Mucosa of rectum (tissue), 2 donors: ENCODE data around the gene KLF13.

Source experiments
- H3K27ac ChIP-seq, 2 donors: one replicate each; pipeline ENCODE4 v1.7.0; 2013; ENCODE audit warnings: inconsistent platforms in 2 of 2, low read depth in 2 of 2, low read length in 2 of 2
- H3K27me3 ChIP-seq, 2 donors: one replicate each; pipeline ENCODE4 v1.7.0; 2013; ENCODE audit warnings: low read length in 2 of 2; ENCODE audit not compliant: control insufficient read depth in 2 of 2, insufficient read depth in 2 of 2
- H3K36me3 ChIP-seq, 2 donors: one replicate each; pipeline ENCODE4 v1.7.0; 2013; ENCODE audit warnings: low read length in 2 of 2; ENCODE audit not compliant: control insufficient read depth in 2 of 2, insufficient read depth in 2 of 2
- H3K4me1 ChIP-seq, 2 donors: one replicate each; pipeline ENCODE4 v1.7.0; 2013; ENCODE audit warnings: low read length in 2 of 2, mild to moderate bottlenecking in 1 of 2; ENCODE audit not compliant: control insufficient read depth in 2 of 2, insufficient read depth in 2 of 2
- H3K4me3 ChIP-seq, 2 donors: one replicate each; pipeline ENCODE4 v1.7.0; 2013; ENCODE audit warnings: low read length in 2 of 2
- H3K9ac ChIP-seq, 2 donors: one replicate each; pipeline ENCODE4 v1.7.0; 2013; ENCODE audit warnings: low read length in 2 of 2, low read depth in 1 of 2, mild to moderate bottlenecking in 1 of 2
- H3K9me3 ChIP-seq, 2 donors: one replicate each; pipeline ENCODE4 v1.7.0; 2013; ENCODE audit warnings: low read length in 2 of 2; ENCODE audit not compliant: control insufficient read depth in 2 of 2
- donor health status: healthy.
- donor health status: Normal muscosa, but diverticular disease.

The KLF13 gene

GRCh38 chr15:31340047-31340446 lies 13.4 kb downstream of the KLF13 start:
- Histone ChIP-seq H3K4me1 (peaks cover 83 to 88% of the 10 kb centered on the region in 2 donors), H3K27ac (no peak overlapping the region), H3K4me3 (no peak overlapping the region), H3K9ac (peak overlapping the region in 1 of 2 donors; percentile 26), H3K27me3 (no peaks in the 10 kb centered on the region), H3K9me3 (no peaks in the 10 kb centered on the region), H3K36me3 (no peaks in the 10 kb centered on the region)

- Histone ChIP-seq H3K4me3 (no peak overlapping the region), H3K4me1 (peaks cover 85 to 90% of the 10 kb centered on the region in 2 donors), H3K27ac (no peak overlapping the region), H3K27me3 (no peaks in the 10 kb centered on the region), H3K9ac (no peak overlapping the region), H3K9me3 (no peaks in the 10 kb centered on the region), H3K36me3 (no peaks in the 10 kb centered on the region)
These were observed 14.0 kb downstream of the KLF13 start for GRCh38 chr15:31340592-31340991.

- H3K27ac ChIP-seq = no peak overlapping the region
- no peaks in the 10 kb centered on the region for H3K9me3 ChIP-seq
- H3K36me3 ChIP-seq = no peaks in the 10 kb centered on the region
- no peak overlapping the region for H3K4me3 ChIP-seq
- H3K9ac ChIP-seq = no peak overlapping the region
- H3K27me3 ChIP-seq = no peaks in the 10 kb centered on the region
- H3K4me1 ChIP-seq = peaks cover 85 to 91% of the 10 kb centered on the region in 2 donors
These were observed 14.4 kb downstream of the KLF13 start for GRCh38 chr15:31341071-31341470.

- Histone ChIP-seq H3K4me3 (no peak overlapping the region), H3K27ac (peak overlapping the region; percentile 26 to 91), H3K4me1 (peaks cover 84 to 92% of the 10 kb centered on the region in 2 donors), H3K9me3 (no peaks in the 10 kb centered on the region), H3K36me3 (no peaks in the 10 kb centered on the region), H3K27me3 (no peaks in the 10 kb centered on the region), H3K9ac (no peak overlapping the region)
These were observed 15.0 kb downstream of the KLF13 start for GRCh38 chr15:31341496-31342195.

GRCh38 chr15:31342381-31342780 lies 15.7 kb downstream of the KLF13 start:
- H3K9me3 ChIP-seq = no peaks in the 10 kb centered on the region
- H3K36me3 ChIP-seq = no peaks in the 10 kb centered on the region
- peak overlapping the region; percentile 26 to 91 for H3K27ac ChIP-seq
- H3K4me1 ChIP-seq = peaks cover 84 to 92% of the 10 kb centered on the region in 2 donors
- no peak overlapping the region for H3K9ac ChIP-seq
- no peaks in the 10 kb centered on the region for H3K27me3 ChIP-seq
- no peak overlapping the region for H3K4me3 ChIP-seq

GRCh38 chr15:31342781-31343626 lies 16.4 kb downstream of the KLF13 start:
- no peaks in the 10 kb centered on the region for H3K9me3 ChIP-seq
- H3K27ac ChIP-seq = peak overlapping the region; percentile 91 to 97
- peak overlapping the region; percentile 38 to 73 for H3K9ac ChIP-seq
- H3K36me3 ChIP-seq = peaks cover under 1 to 3% of the 10 kb centered on the region in 2 donors
- peak overlapping the region in 1 of 2 donors; percentile 35 for H3K4me3 ChIP-seq
- peaks cover 85 to 92% of the 10 kb centered on the region in 2 donors for H3K4me1 ChIP-seq
- no peaks in the 10 kb centered on the region for H3K27me3 ChIP-seq

- H3K36me3 ChIP-seq = peaks cover 8 to 11% of the 10 kb centered on the region in 2 donors
- peak overlapping the region; percentile 65 to 73 for H3K9ac ChIP-seq
- H3K4me3 ChIP-seq = peak overlapping the region; percentile 35 to 42
- peaks cover 82 to 91% of the 10 kb centered on the region in 2 donors for H3K4me1 ChIP-seq
- no peaks in the 10 kb centered on the region for H3K9me3 ChIP-seq
- no peaks in the 10 kb centered on the region for H3K27me3 ChIP-seq
- H3K27ac ChIP-seq = peak overlapping the region; percentile 91 to 97
These were observed 17.2 kb downstream of the KLF13 start for GRCh38 chr15:31343831-31344230.

- peak overlapping the region; percentile 31 to 42 for H3K4me3 ChIP-seq
- peak overlapping the region; percentile 65 to 73 for H3K9ac ChIP-seq
- no peaks in the 10 kb centered on the region for H3K9me3 ChIP-seq
- H3K27ac ChIP-seq = peak overlapping the region; percentile 91 to 97
- H3K36me3 ChIP-seq = peaks cover 12 to 15% of the 10 kb centered on the region in 2 donors
- H3K4me1 ChIP-seq = peaks cover 80 to 90% of the 10 kb centered on the region in 2 donors
- no peaks in the 10 kb centered on the region for H3K27me3 ChIP-seq
These were observed 17.6 kb downstream of the KLF13 start for GRCh38 chr15:31344266-31344665.

GRCh38 chr15:31344823-31345605 lies 18.4 kb downstream of the KLF13 start:
- H3K27ac ChIP-seq = peak overlapping the region; percentile 91 to 97
- no peaks in the 10 kb centered on the region for H3K27me3 ChIP-seq

More at GRCh38 chr15:31344823-31345605, 18.4 kb downstream of the KLF13 start:
- Histone ChIP-seq H3K9ac (peak overlapping the region; percentile 68 to 81), H3K4me3 (peak overlapping the region; percentile 64 to 65), H3K9me3 (no peaks in the 10 kb centered on the region), H3K36me3 (peaks cover 13 to 15% of the 10 kb centered on the region in 2 donors), H3K4me1 (peaks cover 78 to 88% of the 10 kb centered on the region in 2 donors)
